IPS DF 19.7 (cell line): ENCODE measurements around the gene PPM1E.

Experiments
- DNase-seq: peaks from one replicate; pipeline ENCODE4 v3.0.0-alpha.2; 2013; ENCODE audit warnings: low read depth, low spot score

The PPM1E gene

DNA sequence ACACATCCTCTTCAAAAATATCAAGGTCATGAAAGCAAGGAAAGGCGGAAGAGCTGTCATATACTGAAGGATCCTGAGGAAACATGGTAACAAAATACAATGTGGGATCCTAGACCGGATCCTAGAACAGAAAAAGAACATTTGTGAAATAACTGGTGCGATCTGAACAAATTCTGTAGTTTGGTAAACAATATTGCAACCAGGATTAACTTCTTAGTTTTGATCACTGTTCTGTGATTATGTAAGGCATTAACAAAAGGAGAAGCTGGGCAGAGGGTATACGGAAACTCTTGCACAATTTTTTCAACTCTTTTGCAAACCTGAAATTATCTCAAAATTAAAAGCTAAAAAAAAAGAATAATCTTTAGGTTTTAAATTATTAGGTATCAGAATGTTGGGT is 241.3 kb downstream of the PPM1E start:
- DNase-seq: no peak

DNA sequence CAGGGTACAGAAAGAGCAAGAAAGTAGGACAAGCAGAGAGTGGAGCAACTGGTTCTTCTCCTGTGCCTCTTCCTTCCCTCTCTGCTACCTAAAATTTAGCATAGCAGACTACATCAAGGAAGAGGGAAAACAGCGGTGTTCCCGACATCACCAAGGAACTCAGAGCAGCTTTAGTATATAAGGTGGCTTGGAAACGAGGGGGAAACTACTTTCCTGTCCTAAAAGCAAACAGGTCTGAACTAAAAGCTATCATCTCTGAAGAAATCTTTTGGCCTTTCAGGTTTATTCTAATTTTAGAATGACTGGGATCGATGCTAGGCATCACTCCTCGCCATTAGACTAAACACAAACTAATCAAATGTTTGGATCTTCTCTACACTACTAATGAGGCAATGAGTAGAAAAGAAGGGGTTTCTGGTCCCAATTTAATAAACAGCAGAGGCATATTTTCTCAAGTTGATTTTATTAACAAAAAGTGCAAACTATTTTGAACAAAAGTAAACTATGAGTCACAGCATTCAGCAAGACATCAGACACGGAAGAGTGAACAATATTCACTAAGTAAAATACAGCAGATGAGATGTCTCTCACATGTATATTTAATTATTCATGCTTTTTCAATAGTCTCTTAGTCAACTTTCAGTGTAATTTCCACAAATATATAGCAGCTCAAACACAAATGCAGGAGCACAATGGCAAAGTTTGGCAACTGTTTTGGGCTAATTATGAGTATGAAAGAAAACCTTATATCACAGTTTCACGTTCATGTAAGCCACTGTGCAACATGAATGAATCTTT is 242.3 kb downstream of the PPM1E start:
- DNase-seq: no peak

DNA sequence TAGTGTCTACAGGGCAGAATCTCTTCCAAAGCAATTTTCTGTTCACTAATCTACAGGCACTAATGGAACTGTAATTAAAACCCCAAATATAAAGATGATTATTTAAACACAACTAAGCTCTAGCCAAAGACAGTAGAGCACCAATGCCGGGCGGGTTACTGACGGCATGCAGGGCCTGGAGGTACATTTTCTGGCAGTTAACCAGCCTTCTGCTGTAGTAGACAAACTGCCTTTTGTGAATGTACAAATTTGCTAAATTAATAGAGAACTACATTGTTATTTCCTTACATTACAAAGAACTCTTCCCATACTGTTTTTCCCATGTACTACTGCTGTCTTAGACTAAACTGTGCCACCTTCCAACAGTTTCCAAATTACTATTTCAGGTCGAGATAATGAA is 243.2 kb downstream of the PPM1E start:
- no peak for DNase-seq

DNA sequence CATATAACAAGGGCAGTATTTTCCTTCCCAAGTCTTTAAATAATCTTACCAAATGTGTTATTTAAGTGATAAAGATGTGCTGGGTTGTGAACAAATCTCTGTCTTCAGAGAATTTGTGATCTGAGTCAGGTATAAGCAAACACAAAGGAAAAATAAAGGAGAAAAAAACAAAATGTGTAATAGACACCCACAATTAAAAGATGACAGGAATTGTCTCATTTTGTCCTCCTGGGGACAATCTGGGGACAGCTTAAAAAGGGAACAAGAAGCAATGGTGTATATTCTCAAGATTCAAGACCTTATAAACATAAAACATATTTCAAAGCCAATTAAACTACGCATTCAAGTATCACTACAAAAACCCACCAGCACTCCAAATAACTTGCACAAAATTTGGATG is 243.8 kb downstream of the PPM1E start:
- DNase-seq: no peak

DNA sequence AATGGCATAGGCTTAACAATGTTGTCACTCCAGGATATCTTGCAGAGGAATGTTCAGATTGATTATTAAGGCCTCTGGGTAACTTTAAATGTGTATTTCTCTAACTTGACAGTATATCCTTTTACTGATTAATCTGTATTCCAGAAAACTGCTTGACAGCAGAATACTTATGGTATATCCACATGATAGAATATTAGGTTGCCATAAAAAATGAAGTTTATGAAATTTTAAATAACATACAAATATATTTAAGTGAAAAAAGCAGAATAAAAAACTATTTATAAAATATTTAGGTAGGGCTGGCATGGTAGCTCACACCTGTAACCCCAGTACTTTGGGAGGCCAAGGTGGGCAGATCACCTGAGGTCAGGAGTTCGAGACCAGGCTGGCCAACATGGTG is 244.4 kb downstream of the PPM1E start:
- no peak for DNase-seq

DNA sequence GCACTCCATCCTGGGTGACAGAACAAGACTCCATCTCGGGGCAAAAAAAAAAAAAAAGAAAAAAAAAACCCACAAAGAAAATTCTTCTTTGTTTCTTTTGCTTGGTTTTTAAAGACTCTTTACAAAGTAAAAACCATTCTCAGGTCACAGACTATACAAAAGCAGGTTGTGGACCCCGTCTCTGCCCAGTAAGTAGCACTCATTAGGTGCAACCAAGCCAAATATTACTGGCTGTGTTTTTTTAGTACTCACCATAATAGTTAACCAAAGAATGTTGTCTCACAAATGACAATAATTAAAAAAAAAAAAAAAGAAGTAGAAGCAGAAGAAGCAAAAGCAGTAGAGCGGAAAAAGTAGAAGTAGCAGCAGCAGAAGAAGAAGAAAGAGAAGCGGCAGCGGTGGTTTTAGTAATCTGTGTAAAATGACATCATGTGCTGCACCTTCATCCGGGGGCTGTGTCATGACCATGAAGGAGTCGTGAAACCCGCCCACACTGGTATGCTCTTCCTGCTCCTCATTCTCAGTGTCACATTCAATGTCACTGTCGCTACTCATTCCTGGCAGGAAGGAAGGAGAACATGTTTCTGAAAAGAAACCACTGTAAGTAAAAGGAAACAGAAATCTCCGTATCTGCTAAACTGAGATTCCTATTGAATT is 245.6 kb downstream of the PPM1E start:
- no peak for DNase-seq

DNA sequence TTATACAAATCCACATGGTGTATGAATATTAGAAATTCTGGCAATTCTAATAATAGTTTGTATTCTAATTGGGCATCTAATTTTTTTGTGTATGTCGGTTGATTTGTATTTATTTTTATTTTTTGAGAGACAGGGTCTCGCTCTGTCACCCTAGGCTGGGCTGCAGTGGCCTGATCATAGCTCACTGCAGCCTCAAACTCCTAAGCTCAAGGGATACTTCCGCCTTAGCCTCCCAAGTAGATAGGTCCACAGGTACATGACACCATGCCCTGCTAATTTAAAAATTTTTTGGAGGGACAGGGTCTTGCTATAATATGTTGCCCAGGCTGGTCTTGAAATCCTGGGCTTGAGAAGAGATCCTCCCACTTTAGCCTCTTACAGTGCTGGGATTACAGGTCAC is 246.5 kb downstream of the PPM1E start:
- DNase-seq: no peak

DNA sequence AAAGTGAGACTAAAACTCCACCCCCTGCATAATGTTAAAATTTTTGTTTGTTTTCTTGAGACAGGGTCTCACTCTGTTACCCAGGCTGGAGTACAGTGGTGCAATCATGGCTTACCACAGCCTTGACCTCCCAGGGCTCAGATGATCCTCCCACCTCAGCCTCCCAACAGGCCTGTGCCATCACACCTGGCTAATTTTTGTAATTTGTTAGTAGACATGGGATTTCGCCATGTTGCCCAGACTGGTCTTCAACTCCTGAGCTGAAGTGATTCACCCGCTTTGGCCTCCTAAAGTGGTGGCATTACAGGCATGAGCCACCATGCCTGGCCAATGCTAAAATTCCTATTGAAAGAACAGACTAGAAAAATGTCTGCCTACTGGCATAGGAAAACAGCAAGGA is 247.2 kb downstream of the PPM1E start:
- DNase-seq: no peak

DNA sequence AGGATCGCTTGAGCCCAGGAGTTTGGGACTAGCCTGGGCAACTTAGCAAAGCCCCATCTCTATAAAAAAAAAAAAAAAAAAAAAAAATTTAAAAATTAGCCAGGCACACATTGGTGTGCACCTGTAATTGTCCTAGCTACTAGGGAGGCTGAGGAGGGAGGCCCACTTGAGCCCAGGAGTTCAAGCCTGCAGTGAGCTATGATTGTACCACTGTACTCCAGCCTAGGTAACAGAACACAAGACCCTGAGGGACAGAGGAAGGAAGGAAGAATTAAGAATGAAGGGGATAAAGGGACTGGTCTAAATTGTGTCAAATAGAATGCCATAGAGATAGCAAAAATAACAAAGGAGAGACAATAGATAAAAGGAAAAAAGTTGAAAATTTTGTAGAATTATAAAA is 248.2 kb downstream of the PPM1E start:
- no peak for DNase-seq

DNA sequence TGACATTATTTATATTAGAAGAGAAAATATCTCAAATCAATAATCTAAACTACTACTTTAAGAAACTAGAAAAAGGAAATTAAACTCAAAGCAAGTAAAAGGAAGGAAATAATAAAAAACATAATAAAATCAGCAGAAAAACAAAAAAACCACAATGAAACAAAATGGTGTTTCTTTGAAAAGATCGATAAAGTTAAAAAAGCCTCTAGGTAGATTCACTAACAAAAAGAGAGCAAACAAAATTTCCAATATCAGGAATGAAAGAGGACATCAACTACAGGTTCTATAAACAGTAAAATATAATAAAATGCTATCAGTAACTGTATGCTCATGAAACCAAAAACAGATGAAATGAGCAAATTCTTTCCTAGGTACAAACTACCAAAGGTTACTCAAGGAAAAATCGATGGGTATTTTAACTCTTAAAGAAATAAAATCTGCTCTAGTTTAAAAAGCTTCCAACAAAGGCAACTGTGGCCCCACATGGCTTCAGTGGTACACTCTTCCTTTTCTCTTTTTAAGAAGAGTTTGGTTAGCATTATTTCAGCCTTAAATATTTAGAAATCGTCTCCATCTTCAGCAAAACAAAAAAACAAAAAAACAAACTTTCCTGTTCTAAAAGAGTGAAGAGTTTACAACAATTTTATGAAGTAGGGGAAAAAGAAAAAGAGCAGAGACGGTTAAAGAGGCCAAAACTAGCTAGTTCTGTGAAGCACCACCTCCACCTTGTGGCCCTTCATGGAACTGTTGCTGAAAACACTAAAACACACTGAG is 248.9 kb downstream of the PPM1E start:
- no peak for DNase-seq

DNA sequence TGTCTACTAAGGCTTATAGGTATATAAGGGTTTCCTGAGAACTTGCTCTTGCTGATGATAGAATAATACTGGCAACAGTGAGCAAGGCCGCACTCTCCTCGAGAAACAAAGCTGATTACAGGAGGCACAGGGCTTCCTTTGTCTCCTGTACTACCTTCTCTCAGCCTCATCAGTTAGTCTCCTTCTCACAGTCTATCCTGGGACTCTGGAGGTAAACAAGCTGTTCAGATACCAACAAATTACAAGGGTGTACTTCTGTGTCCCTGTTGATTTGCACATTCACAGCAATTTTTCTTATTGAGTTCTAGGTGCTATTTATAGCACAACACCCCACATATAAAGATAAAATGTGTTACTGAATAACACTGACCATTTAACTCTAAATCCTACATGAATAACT is 252.3 kb downstream of the PPM1E start:
- DNase-seq: no peak

DNA sequence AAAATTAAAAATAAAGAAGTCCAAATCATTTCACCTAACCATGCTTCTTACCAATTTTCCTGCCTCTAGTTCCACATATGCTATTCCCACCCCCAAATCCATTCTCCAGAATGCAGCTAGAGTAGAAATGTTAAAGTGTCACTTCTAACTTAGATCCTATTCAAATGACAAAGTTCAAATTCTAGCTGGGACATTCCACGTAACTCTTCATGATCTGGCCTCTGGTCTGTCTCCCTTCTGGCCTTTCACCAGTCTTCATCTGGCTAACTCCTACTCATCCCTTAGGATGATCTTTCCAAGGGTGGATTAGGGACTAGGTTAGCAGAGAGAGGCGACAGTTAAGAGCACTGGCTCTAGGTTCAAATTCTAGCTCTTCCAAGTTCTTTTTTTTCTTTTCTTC is 253.1 kb downstream of the PPM1E start:
- no peak for DNase-seq

DNA sequence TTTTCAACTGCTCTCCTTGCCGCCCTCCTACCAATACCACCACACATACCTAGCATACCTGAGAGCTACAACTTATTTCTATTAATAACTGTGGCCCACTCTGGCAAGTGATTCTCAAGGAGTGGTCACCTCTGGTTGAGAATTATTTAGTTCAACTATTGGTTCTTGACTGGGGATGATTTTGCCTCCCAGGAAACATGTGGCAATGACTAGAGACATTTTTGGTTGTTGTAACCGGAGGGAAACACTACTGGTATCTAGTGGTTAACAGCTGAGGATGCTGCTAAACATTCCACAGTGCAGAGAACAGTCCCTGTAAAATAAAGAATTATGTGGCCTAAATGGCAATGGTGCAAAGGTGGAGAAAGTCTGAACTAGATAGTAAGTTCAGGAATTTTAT is 254.4 kb downstream of the PPM1E start:
- DNase-seq: no peak

DNA sequence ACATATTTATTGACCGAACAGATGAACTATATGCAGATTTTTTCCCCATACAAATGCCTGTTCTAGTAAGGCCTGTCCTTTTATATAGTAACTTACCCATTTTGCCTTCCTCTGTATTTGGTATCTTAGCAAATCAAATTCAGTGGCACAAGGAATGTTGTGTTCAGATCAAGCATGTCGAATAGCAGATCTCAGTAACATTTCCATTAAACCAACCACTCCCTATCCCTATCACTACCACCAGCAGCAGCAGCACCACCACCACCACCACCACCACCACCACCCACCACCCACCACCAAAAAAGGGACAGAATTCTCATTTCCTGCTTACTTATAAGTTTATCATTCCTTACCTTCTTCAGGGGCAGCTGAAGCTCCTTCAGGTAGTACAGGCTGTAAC is 256.3 kb downstream of the PPM1E start:
- DNase-seq: no peak

DNA sequence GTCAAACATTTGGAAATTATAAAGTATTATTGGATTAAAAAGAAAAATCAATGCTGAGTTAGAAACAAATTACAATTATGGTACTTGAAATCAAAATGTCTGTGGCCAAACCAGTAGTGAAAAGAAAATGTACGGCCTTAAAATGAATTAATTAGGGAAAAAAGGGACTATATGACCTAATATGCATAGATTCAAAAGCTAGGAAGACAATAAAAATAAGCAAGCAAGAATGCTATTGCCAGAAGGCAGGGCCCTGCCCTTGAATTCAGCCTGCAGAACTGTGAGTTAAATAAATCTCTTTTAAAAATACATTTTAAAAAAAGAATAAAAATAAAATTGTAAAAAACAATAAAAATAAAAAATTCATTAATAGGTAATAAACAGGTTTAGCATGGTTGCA is 262.4 kb downstream of the PPM1E start:
- no peak for DNase-seq

DNA sequence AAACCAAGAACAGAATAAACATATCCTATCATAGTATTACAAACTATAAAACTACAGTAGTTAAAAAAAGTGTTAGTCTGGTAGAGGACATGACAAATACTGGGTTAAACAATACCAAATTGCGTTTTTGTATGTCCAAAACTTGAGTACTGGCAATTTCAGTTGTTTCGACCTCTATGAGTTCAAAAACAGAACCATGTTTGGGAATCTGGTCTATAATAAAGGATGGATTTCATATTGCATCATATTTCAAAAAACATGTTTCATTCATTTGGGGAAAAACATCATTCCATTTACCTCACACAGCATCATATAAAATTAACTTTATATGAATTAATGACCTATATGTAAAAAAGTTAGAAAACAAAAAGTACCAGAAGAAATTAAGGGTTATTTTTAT is 269.3 kb downstream of the PPM1E start:
- DNase-seq: no peak

DNA sequence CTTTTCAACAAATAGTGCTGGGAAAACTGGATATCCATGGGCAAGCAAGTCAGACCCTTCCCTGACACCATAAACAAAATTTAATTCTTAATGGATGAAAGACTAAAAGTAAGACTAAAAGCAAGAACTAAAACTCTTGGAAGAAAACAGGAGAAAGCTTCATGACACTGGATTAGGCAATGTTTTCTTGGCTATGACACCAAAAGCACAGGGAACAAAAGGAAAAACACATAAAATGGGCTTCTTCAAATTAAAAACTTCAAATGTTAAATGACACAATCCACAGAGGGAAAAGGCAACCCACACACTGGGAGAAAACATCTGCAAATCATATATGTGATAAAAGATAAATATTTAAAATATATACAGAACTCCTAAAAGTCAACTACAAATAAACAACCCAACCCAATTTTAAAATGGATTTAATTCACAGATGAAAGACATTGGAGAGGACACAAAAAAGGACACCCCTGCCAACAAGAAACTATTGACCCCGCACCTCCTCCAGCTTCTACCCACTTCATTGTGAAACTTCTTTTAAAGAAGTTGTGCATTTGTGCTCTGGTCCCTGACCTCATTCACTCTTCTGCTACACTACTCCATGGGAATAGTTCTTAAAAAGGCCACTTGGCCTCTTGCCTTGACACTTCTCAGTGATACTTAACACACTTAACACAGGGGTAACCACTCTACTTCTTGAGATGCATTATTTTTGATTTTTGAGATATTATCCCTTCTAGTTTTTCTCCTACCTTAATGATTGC is 270.7 kb downstream of the PPM1E start:
- no peak for DNase-seq

DNA sequence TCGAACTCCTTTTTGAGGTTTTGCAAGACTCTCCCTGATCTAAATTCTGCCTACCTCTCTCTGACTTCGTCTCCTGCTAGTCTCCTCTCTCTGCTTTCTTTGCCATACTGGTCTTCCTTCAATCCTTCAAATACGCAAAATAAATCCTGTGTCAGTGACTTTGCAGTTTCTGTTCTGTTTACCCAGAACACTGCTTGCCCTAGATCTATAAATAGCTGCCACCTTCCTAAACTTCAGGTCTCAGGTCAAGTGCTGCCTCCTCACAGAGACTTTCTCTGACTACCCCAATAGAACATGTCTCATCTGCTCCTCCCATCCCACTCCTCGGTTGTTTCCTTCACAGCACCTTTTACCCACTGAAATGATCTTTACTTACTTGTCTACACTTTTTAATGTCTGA is 272.1 kb downstream of the PPM1E start:
- no peak for DNase-seq

DNA sequence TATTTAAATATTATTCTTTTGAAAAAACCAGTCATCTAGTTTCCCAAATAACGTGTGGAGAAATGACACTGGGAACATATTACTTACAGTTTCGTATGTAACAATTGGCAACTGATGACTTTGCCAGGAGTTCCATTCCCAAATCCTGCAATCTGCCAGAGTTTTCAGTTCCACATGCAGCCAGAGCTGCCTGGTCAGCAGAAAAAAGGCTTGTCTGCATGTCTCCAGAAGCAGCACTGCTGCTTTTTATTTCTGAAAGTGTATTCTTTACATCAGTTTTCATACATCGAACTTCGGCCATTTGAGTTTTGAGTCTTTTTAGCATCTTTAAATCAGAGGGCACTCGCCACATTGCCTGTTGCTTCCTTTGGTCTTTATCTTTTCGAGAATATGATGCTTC is 272.7 kb downstream of the PPM1E start:
- DNase-seq: no peak

DNA sequence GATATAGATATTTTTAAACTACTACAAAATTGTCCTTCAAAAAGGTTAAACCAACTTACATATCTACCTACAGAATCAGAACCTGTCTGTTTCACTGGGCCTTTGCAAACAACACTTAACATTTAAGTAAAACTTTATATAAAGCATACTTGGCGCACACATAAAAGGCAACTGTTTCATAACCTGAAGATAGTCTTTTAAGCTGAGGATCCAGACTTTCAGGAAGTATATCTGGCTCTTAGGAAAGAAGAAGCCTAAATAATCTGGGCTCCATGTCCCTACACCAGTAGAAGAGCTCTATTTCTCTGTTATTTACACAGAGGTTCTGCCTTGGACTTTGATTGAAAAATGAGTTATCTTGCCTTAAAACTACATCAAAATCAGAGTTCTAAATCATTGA is 275.2 kb downstream of the PPM1E start:
- DNase-seq: no peak
